MM.1S (cell line): ENCODE data around the gene FHDC1.

Experiments
- DNase-seq: peaks from one replicate; pipeline ENCODE4 v3.0.0-alpha.2; 2015
- H2AFZ ChIP-seq: fragments of 300-600 bp; sonication (generic); 2 replicates; pipeline ENCODE4 v1.6.0; 2016; ENCODE audit warnings: antibody characterized with exemption, low read length
- H3F3A ChIP-seq: fragments of 300-600 bp; sonication (generic); 2 replicates; pipeline ENCODE4 v1.6.1; 2016; ENCODE audit warnings: mild to moderate bottlenecking, antibody characterized with exemption, low read length, moderate library complexity, mixed read lengths; ENCODE audit not compliant: insufficient read depth
- H3K27ac ChIP-seq: fragments of 300-600 bp; sonication (generic); 2 replicates; pipeline ENCODE4 v1.5.1; 2016; ENCODE audit warnings: mild to moderate bottlenecking, low read length
- H3K27me3 ChIP-seq: fragments of 300-600 bp; sonication (generic); replicated peaks from 2 replicates; pipeline ENCODE4 v1.6.0; 2016; ENCODE audit warnings: low read length; ENCODE audit not compliant: insufficient read depth
- H3K36me3 ChIP-seq: fragments of 300-600 bp; sonication (generic); replicated peaks from 2 replicates; pipeline ENCODE4 v1.6.1; 2016; ENCODE audit warnings: mild to moderate bottlenecking, low read length, mixed read lengths; ENCODE audit not compliant: insufficient read depth
- H3K4me1 ChIP-seq: fragments of 300-600 bp; sonication (generic); 2 replicates; pipeline ENCODE4 v1.6.1; 2016; ENCODE audit warnings: low read length, mixed read lengths
- H3K4me2 ChIP-seq: fragments of 300-600 bp; sonication (generic); 2 replicates; pipeline ENCODE4 v1.6.0; 2016; ENCODE audit warnings: low read depth, low read length
- H3K4me3 ChIP-seq: fragments of 300-600 bp; sonication (generic); 2 replicates; pipeline ENCODE4 v1.5.1; 2016; ENCODE audit warnings: low read length, mixed read lengths
- H3K79me2 ChIP-seq: fragments of 300-600 bp; sonication (generic); 2 replicates; pipeline ENCODE4 v1.6.1; 2016; ENCODE audit warnings: mixed run types, low read length, mixed read lengths
- H3K9ac ChIP-seq: fragments of 300-600 bp; sonication (generic); 2 replicates; pipeline ENCODE4 v1.6.1; 2016; ENCODE audit warnings: low read length, mixed read lengths
- H3K9me2 ChIP-seq: fragments of 300-600 bp; sonication (generic); replicated peaks from 2 replicates; pipeline ENCODE4 v1.6.1; 2016; ENCODE audit warnings: mild to moderate bottlenecking, low read length, mixed read lengths; ENCODE audit not compliant: insufficient read depth
- H3K9me3 ChIP-seq: fragments of 300-600 bp; sonication (generic); replicated peaks from 2 replicates; pipeline ENCODE4 v1.6.1; 2016; ENCODE audit warnings: mild to moderate bottlenecking, low read length, mixed read lengths; ENCODE audit not compliant: insufficient read depth
- H4K20me1 ChIP-seq: fragments of 300-600 bp; sonication (generic); 2 replicates; pipeline ENCODE4 v1.6.1; 2016; ENCODE audit warnings: mild to moderate bottlenecking, low read length, moderate library complexity, mixed read lengths; ENCODE audit not compliant: insufficient read depth
- EZH2 ChIP-seq: fragments of 300-600 bp; sonication (generic); optimal IDR thresholded peaks from 2 replicates; pipeline ENCODE3; 2017; ENCODE audit warnings: low read depth, mild to moderate bottlenecking, antibody characterized with exemption, low read length, mixed read lengths
- EZH2phosphoT487 ChIP-seq: fragments of 300-600 bp; sonication (generic); IDR thresholded peaks from 2 replicates; pipeline ENCODE4 v1.6.1; 2018; ENCODE audit warnings: antibody characterized with exemption, low read length
- TF ChIP-seq, protein P1 (sequence below): fragments of 300-600 bp; sonication (generic); IDR thresholded peaks from 2 replicates; pipeline ENCODE4 v1.5.1; 2016; ENCODE audit warnings: antibody characterized with exemption, low read length, mixed read lengths

FHDC1 gene

DNA sequence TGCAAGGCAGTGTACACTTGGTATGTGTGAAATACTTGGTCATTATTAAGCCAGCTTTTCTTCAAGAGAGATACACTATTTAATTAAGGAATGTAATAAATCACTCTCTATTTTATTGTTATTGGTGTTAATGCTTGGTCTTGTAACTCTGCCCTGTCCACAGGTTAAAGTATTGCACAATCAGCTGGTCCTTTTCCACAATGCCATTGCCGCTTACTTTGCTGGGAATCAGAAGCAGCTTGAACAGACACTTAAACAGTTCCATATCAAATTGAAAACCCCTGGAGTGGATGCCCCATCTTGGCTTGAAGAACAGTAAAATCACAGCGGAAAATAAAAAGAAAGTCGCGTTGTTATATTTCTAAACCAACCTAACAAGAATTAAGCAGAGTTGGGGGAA lies 26.2 kb upstream of the FHDC1 start:
- Histone ChIP-seq H3K9me3 (no peaks in the 10 kb centered on the region), H3K27me3 (no peaks in the 10 kb centered on the region), H3F3A (no peaks in the 10 kb centered on the region), H3K4me1 (no peaks in the 10 kb centered on the region), H2AFZ (no peak overlapping the region), H3K36me3 (no peaks in the 10 kb centered on the region), H3K27ac (no peak overlapping the region), H3K4me3 (no peak overlapping the region), H4K20me1 (no peaks in the 10 kb centered on the region), H3K4me2 (no peak overlapping the region), H3K79me2 (no peaks in the 10 kb centered on the region), H3K9ac (no peak overlapping the region), H3K9me2 (no peaks in the 10 kb centered on the region)
- TF ChIP-seq EZH2 (no peak), EZH2phosphoT487 (no peak)
- TF ChIP-seq, protein P1, sequence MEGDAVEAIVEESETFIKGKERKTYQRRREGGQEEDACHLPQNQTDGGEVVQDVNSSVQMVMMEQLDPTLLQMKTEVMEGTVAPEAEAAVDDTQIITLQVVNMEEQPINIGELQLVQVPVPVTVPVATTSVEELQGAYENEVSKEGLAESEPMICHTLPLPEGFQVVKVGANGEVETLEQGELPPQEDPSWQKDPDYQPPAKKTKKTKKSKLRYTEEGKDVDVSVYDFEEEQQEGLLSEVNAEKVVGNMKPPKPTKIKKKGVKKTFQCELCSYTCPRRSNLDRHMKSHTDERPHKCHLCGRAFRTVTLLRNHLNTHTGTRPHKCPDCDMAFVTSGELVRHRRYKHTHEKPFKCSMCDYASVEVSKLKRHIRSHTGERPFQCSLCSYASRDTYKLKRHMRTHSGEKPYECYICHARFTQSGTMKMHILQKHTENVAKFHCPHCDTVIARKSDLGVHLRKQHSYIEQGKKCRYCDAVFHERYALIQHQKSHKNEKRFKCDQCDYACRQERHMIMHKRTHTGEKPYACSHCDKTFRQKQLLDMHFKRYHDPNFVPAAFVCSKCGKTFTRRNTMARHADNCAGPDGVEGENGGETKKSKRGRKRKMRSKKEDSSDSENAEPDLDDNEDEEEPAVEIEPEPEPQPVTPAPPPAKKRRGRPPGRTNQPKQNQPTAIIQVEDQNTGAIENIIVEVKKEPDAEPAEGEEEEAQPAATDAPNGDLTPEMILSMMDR: no peak
- no peak for DNase-seq

DNA sequence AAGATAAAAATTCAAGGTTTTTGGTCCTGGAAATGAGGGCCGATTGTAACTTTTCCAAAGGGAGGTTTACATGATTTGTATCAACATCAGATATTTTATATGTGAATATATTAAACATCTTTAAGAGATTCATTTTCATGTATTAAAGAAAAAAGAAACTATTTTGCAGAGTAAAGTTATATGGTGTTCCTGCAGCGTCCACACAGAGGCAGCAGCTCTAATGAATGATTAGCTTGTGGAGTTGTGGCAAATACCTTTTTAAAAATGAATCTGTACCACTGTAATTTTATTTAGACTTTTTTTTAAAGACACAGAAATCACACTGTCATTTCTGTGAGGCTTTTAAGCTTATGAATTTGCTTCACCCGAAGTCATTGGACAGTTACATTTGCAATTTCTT lies 25.6 kb upstream of the FHDC1 start:
- Histone ChIP-seq H3K36me3 (no peaks in the 10 kb centered on the region), H3K79me2 (no peaks in the 10 kb centered on the region), H3K4me3 (no peak overlapping the region), H2AFZ (no peak overlapping the region), H3K4me1 (no peaks in the 10 kb centered on the region), H3K9me2 (no peaks in the 10 kb centered on the region), H3K4me2 (no peak overlapping the region), H3K9me3 (no peaks in the 10 kb centered on the region), H4K20me1 (no peaks in the 10 kb centered on the region), H3K9ac (no peak overlapping the region), H3K27me3 (no peaks in the 10 kb centered on the region), H3F3A (no peaks in the 10 kb centered on the region), H3K27ac (no peak overlapping the region)
- no peak for DNase-seq
- no peak for TF ChIP-seq EZH2

DNA sequence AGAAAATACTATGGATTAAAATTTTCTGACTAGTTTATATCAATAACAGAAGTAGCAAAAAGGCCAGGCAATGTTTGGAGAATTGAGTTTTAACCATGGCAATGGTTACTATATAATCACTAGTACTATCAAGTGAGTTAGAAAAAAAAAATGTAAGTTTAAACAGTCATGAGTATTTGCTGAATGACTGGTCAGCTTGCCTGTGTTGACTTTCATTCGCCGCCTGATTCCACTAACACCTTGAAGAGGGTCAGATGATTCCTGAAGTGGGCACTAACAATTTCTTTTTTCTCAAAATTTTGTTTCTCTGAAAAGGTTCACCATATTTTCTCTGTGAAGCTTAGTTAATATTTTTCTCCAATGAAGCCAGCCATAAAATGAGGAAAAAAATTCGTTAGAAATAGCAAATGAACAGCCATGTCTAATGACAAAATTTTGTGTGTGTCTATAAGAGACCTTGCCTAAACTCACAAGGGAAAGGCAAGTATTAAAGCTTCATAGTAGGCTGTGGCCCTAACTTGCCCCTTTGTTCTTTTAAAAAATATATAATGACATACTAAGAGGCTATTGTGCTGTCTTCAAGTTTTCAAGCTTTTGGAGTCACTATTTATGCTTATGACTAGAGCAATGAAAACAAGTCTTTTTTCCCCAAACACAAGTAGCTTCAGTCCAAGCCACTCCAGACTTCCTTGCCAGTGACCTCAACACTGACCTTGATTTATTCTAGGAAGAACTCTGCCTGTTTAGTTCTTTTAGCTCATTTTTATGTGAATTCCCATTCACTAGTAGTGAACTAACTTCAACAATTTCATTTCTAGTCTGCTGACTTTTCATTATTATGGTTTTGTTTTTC lies 18.4 kb upstream of the FHDC1 start:
- H3K9ac ChIP-seq: no peak overlapping the region
- H3K4me2 ChIP-seq: no peak overlapping the region
- TF ChIP-seq EZH2 (no peak), EZH2phosphoT487 (no peak)
- TF ChIP-seq, protein P1: no peak
- H4K20me1 ChIP-seq: no peaks in the 10 kb centered on the region
- no peaks in the 10 kb centered on the region for H3F3A ChIP-seq
- no peak for DNase-seq
- no peak overlapping the region for H3K27ac ChIP-seq
- H3K9me3 ChIP-seq: no peaks in the 10 kb centered on the region
- H2AFZ ChIP-seq: no peak overlapping the region
- no peaks in the 10 kb centered on the region for H3K27me3 ChIP-seq
- no peaks in the 10 kb centered on the region for H3K9me2 ChIP-seq
- no peak overlapping the region for H3K4me3 ChIP-seq
- H3K4me1 ChIP-seq: no peaks in the 10 kb centered on the region
- H3K79me2 ChIP-seq: no peaks in the 10 kb centered on the region
- H3K36me3 ChIP-seq: no peaks in the 10 kb centered on the region

DNA sequence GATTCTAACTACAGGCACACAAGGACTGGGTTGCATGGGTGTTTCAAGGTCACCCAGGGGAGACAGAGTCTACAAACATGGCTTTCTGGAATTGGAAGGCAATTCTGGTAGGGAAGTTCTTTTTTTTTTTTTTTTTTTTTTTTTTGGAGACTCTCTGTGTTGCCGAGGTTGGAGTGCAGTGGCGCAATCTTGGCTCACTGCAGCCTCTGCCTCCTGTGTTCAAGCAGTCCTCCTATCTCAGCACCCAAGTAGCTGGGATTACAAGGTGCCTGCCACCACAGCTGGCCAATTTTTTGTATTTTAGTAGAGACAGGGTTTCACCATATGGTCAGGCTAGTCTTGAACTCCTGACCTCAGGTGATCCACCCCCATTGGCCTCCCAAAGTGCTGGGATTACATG lies 16.3 kb upstream of the FHDC1 start:
- no peaks in the 10 kb centered on the region for H3K36me3 ChIP-seq
- H3K79me2 ChIP-seq: no peaks in the 10 kb centered on the region
- no peaks in the 10 kb centered on the region for H3K27me3 ChIP-seq
- no peaks in the 10 kb centered on the region for H3K4me1 ChIP-seq
- no peak overlapping the region for H3K4me2 ChIP-seq
- TF ChIP-seq, protein P1: no peak
- TF ChIP-seq EZH2: no peak
- TF ChIP-seq EZH2phosphoT487: no peak
- no peaks in the 10 kb centered on the region for H4K20me1 ChIP-seq
- DNase-seq: no peak
- H3K27ac ChIP-seq: no peak overlapping the region
- no peak overlapping the region for H2AFZ ChIP-seq
- H3F3A ChIP-seq: no peaks in the 10 kb centered on the region
- no peaks in the 10 kb centered on the region for H3K9me2 ChIP-seq
- H3K4me3 ChIP-seq: no peak overlapping the region
- no peak overlapping the region for H3K9ac ChIP-seq
- H3K9me3 ChIP-seq: no peaks in the 10 kb centered on the region
